ENCODE data around the gene PTPRN2.
"Not testable (repeated sequence)": the region's sequence is repeated elsewhere in the genome, so short reads cannot be mapped to it uniquely, and the experiment has no call there.

The PTPRN2 gene

GRCh38 chr7:158396301-158396905 is 191.2 kb downstream of the PTPRN2 start:
- no peak for DNase-seq

DNA sequence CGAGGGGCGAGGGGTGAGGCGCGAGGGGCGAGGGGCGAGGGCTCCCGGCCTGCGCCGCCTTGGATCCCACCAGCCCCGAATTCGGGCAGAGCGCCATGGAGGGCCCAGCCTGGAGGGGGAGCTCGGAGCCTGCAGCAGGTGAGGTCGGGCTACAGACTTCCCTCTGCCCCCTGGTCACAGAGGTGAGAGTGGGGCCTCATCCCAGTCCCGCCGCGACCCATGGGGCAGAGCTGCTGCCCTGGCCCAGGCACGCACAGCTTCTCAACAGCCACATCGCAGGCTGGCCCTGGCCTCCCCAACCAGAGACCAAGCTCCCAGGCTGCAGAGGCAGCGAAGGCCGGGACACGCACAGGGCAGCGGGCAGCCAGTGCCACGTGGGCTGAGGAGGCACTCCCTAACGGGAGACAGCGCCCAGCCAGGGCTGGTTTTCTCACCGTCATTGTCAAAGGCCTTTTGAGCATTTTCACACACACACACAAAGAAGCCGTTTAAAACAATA is 191.8 kb downstream of the PTPRN2 start:
- DNase-seq = no peak

GRCh38 chr7:158395349-158395748 is 192.3 kb downstream of the PTPRN2 start:
- no peak for DNase-seq

- DNase-seq = no peak
These were observed 192.7 kb downstream of the PTPRN2 start for GRCh38 chr7:158394936-158395335.

- DNase-seq = no peak
These were observed 193.5 kb downstream of the PTPRN2 start for GRCh38 chr7:158393926-158394625.

GRCh38 chr7:158392251-158392650 is 195.4 kb downstream of the PTPRN2 start:
- no peak for DNase-seq

- no peak for DNase-seq
These were observed 196.1 kb downstream of the PTPRN2 start for GRCh38 chr7:158391541-158391940.

GRCh38 chr7:158391141-158391540 is 196.5 kb downstream of the PTPRN2 start:
- no peak for DNase-seq

GRCh38 chr7:158390460-158390859 is 197.2 kb downstream of the PTPRN2 start:
- no peak for DNase-seq

DNA sequence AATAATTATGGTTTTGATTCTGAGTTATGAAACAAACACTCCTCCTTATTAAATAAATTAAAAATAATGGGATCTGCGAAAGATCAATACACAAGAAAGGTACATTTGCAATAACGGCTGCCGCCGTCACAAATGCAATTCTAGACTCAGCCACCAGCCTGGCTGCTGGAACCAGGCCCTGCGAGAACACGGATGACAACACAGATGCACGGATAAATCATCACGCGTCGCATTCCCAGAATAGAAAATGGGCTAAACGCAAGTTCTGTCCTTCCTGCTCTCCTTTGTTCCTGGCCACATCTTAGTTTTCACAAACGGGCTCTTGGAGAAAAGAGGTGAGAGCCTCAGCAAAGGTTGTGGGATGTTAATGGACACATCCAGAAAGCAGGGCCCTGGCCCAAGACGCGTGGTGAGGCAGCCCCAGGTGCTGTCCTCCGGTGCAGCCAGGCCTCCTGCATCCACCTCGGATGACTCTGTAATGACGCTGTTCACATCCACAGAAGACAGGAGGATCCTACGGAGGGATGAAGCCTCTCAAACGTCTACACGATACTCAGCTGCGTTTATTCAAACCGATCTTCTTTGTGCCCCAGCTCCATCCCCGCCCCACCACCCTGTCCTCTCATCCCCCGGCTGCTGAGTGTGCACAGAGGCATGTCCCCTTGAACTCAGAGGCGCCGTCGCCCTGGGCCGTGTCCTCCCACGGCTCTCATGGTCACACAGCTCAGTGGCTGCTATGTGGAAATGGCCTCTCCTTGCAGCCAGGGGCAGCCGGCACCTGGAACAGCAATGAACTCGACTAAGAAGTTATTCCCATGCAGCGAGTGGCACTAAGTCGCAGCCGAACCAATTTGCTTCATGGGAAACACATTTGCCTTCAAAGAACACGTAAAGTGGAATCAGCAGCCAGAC is 197.9 kb downstream of the PTPRN2 start:
- DNase-seq = no peak

- no peak for DNase-seq
These were observed 198.7 kb downstream of the PTPRN2 start for GRCh38 chr7:158388928-158389327.

DNA sequence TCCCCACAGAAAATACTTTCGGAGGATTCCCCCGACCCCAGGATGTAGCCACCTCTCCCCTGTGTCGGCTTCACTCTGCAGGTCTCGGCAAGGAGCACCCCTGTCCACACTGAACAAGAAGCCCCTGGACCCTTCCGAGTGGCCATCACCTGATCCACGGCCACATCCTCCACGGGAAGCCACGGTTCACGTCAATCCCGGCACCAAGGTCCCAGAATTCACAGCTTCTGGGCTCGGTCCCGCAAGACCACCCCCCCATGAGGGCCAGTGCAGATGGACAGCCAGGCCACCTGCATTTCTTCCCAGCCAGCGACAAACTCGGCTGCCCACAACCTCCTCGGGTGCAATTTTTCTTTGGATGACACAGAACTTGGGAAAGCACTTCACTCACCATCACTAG is 199.6 kb downstream of the PTPRN2 start:
- DNase-seq = no peak

DNA sequence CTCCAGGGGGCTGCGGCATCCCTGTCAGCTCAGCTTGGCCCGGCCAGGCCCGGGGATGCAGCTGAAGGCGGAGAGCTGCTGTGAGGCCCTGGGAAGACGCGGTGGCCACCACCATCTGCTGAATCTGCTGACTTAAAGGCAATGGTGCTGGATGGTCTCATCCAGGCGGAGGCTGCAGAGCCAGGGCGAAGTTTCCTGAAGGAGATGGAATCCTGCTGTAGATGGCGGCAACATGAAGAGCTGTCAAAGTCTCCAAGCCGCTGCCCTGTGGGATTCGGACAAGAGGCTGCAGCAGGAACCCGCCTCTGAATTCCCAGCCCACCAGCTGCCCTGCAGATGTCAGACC is 200.1 kb downstream of the PTPRN2 start:
- DNase-seq = no peak

GRCh38 chr7:158386866-158387545 is 200.6 kb downstream of the PTPRN2 start:
- DNase-seq = no peak

- DNase-seq = no peak
These were observed 201.3 kb downstream of the PTPRN2 start for GRCh38 chr7:158386355-158386618.

DNA sequence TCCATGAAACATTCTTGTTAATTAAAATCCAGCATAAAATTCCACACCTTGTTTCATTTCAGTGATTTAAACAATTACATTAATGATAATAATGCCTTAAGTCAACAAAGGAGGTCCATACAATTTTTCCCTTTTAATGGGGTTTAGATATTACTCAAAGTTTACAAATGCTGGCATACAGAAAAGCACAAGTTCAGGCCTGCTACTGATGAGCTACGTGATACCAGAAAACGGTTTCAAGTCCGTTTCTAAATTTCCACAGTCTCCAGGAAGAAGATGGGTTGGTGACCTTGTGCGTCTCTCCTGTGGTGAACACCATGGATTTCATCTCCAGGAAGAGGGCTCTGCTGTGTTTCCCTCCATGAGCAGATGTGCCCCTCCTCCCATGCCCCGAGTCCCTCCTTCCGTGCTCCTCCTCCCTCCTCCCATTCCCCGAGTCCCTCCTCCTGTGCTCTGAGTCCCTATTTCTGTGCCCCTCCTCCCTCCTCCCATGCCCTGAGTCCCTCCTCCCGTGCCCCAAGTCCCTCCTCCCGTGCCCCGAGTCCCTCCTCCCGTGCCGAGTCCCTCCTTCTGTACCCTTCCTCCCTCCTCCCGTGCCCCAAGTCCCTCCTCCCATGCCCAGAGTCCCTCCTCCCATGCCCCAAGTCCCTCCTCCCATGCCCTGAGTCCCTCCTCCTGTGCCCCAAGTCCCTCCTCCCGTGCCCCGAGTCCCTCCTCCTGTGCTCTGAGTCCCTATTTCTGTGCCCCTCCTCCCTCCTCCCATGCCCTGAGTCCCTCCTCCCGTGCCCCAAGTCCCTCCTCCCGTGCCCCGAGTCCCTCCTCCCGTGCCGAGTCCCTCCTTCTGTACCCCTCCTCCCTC is 201.9 kb downstream of the PTPRN2 start:
- DNase-seq = not testable (repeated sequence)

GRCh38 chr7:158384746-158385145 is 202.9 kb downstream of the PTPRN2 start:
- DNase-seq = no peak

DNA sequence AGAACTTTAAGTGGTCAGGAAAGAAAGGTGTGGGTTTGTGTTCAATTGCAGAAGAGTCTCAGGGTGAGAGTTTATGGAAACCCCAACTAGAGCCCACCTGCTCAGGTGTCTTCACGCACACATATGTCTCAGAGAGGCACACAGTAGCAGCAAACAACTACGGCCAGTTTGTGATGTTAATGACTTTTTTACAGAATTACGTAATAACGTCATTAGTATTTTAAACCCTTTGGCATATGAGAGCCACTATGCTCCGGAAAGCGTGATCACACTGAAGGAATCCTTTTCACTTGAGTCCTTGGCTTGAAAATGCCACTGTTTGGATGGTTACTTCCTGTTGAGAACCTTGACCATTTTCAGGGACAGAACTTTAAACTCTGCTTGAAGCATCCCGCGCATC is 204.0 kb downstream of the PTPRN2 start:
- DNase-seq = no peak

- no peak for DNase-seq
These were observed 205.0 kb downstream of the PTPRN2 start for GRCh38 chr7:158382363-158383254.

DNA sequence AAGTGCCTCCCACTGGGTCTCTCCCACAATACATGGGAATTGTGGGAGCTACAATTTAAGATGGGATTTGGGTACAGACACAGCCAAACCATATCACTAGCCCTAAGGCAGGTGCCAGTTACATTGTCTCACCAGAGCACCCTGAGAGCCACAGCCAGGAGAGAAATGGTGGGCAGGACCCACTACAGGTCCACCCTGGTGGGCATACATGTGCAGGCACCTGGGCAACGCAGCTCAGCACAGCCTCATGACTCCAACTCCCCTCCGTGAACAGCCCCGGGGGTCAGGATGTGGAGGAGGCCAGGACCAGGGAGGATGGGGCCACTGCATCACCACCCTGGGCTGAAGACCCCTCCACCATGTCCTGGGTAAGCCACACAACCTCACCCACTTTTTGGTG is 205.7 kb downstream of the PTPRN2 start:
- no peak for DNase-seq

DNA sequence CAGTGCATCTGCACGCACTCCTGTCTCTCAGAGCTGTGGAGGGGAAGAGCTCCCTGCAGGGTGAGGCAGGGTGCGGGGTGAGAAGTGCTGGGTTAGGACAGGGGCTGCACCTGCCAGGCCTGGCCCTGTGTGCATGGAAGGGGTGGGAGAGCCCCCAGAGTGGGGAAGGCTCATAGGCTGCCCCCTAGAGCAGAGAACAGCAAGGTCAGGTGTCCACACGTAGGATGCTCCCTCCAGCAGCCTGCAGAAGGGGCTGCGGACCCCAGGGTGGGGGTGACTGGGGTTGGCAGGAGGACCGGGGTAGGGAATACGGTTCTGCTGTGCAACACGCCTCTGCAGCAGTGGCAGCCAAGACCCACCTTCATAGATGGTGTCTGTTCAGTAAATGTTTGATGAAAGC is 208.6 kb downstream of the PTPRN2 start:
- DNase-seq = no peak
